Subcutaneous adipose tissue (tissue), 4 donors: ENCODE results near the gene SERPINB2. TPM values are rescaled to one million over a fixed set of nuclear protein-coding genes. Genes with fewer than 3 reads are reported as not detected.

Source experiments
- CTCF ChIP-seq: fragments of 450-650 bp; IDR thresholded peaks from one replicate; pipeline ENCODE4 v1.5.1; 2016; ENCODE audit warnings: low read depth, mild to moderate bottlenecking, control low read depth, antibody characterized with exemption, moderate library complexity
- total RNA-seq, 4 donors: library from RNA; depleted of rRNA; stranded (reverse); fragments of >200 nt; gene quantifications; one replicate each; pipeline ENCODE4 v1.1.0, GENCODE V29; 2016

SERPINB2 gene
- total RNA-seq, 4 donors from 2014 or later = 0.44 to 2.6 (median 0.51) TPM; not detected in 1

DNA sequence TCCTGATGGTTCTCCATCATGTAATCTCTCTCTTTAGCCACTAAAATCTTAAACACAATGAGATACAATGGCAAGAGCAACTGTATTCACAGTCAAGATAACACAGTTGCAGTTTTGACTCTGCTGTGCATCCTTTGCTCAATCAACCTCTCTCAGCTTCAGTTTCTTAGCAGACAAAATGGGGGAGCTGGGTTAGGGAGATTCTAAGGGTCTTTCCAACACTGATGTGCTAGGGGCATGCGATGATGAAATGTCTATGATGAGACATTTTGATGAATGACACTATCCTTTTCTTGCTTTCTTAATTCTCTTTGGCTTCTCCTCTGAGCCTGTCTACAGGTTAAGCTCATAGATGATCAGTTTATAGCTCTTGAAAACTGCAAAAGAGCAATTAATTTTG, 21.4 kb downstream of the SERPINB2 start:
- no peak for TF ChIP-seq CTCF

- TF ChIP-seq CTCF = no peak
These were observed 22.4 kb downstream of the SERPINB2 start for GRCh38 chr18:63909870-63910269.

DNA sequence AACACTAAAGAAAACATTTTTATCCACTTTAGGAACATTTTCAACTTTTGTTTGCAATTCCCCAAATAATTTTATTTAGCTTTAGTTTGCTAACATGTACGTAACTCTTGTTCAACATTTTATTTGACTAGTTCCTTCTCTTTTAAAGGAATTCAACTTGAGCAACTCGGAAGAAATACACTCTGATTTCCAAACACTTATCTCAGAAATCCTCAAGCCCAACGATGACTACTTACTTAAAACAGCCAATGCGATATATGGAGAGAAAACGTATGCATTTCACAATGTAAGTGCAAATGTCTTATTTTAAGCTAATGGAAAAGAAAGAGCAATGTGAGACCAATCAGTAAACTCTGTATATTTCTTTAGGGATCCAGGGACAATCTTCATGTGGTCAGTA, 30.3 kb downstream of the SERPINB2 start:
- no peak for TF ChIP-seq CTCF

GRCh38 chr18:63922049-63922448, 34.5 kb downstream of the SERPINB2 start:
- no peak for TF ChIP-seq CTCF

- TF ChIP-seq CTCF = no peak
These were observed 37.0 kb downstream of the SERPINB2 start for GRCh38 chr18:63924551-63924950.

DNA sequence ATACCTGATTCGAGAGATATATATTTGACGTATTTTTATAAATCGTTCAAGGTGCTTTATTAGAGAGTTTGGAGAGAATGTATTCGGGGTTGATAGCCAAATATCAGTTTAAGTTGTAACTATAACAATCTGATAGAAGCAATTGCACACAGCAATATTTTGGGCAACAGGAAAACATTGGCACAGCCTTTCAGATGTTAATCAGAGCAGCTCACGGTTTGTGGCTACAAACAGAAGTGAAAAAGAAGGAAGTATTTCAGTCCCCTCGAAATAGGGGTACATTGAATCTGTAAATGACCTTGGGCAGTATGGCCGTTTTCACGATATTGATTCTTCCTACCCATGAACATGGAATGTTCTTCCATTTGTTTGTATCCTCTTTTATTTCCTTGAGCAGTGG, 40.8 kb downstream of the SERPINB2 start:
- TF ChIP-seq CTCF = no peak

DNA sequence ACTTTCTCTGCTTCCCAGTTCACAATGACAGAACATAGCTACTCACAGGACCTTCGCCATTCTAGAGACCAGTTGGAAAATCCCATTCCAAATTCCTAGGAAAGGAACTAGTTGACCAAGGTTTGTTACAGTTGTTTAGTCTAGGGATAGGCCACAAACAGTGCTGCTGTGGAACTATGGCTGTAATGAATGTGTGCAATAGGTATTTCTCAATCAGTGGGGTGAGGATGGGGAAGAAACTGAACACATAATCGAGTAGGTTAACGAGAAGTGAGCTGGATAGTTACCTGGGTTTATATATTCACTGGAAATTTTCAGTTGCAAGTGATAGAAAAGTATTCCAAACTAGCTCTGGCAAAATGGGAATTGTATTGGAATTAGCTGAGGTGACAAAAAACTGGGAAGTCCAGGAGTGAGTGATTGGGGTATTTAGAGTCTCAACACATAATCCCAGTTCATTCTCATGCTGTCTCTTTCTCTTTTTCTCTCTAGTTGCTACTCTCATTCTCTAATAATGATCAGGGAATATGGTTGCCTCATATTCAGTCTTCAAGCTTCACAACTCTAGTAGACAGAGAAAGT, 43.4 kb downstream of the SERPINB2 start:
- TF ChIP-seq CTCF = no peak
